Astrocyte (in vitro differentiated cells and primary cell): ENCODE results near the gene SBF2.

ENCODE experiments used
- CTCF ChIP-seq: IDR thresholded peaks from 2 replicates; pipeline ENCODE4 v1.5.1; 2011; ENCODE audit warnings: low read depth, mild to moderate bottlenecking, inconsistent platforms, low read length, moderate library complexity; ENCODE audit not compliant: insufficient read depth
- EZH2 ChIP-seq: IDR thresholded peaks from 2 replicates; pipeline ENCODE4 v1.6.1; 2012; ENCODE audit warnings: mild to moderate bottlenecking, low read length, inconsistent platforms; ENCODE audit not compliant: insufficient read depth

GRCh38 chr11:9820260-9820659 is 473.8 kb downstream of the SBF2 start:
- TF ChIP-seq CTCF (no peak), EZH2 (no peak)
